Measurements from ENCODE around the gene MT2A.

The MT2A gene

GRCh38 chr16:56643833-56644232 lies 35.4 kb downstream of the MT2A start:
- DNase-seq (ENCODE audit: low read depth in 2 of 2), result no peak
- H3K4me3 ChIP-seq (replicated peaks in 1 of 2; ENCODE audit: low read depth in 2 of 2, low read length in 2 of 2), result peak overlapping the region in 1 of 2 donors; percentile 45
- TF ChIP-seq, protein P1, sequence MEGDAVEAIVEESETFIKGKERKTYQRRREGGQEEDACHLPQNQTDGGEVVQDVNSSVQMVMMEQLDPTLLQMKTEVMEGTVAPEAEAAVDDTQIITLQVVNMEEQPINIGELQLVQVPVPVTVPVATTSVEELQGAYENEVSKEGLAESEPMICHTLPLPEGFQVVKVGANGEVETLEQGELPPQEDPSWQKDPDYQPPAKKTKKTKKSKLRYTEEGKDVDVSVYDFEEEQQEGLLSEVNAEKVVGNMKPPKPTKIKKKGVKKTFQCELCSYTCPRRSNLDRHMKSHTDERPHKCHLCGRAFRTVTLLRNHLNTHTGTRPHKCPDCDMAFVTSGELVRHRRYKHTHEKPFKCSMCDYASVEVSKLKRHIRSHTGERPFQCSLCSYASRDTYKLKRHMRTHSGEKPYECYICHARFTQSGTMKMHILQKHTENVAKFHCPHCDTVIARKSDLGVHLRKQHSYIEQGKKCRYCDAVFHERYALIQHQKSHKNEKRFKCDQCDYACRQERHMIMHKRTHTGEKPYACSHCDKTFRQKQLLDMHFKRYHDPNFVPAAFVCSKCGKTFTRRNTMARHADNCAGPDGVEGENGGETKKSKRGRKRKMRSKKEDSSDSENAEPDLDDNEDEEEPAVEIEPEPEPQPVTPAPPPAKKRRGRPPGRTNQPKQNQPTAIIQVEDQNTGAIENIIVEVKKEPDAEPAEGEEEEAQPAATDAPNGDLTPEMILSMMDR (IDR thresholded peaks at IDR 0.05; ENCODE audit: low read depth, low read length), result no peak

- TF ChIP-seq, protein P1 (IDR thresholded peaks at IDR 0.05; ENCODE audit: low read depth, low read length), result no peak
Observed at GRCh38 chr16:56645311-56645710, 36.9 kb downstream of the MT2A start.

DNA sequence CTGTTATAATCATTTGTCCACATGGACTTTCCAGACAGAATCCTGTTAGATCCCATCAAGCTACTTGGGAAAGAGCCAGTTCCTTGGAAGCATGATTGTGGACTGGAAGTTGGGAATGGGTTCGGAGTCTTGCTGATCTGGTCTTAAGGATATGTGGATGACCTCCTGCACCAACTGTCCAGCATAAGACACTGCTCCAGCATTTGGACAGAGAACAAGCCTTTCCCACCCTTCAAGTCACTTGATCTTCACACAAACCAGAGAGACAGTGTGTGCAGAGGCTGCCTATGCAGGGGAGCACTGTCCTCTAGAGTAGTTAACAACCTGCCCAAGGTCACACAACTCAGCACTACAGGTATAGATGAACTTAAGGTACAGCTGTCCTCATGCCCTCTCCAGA lies 37.5 kb downstream of the MT2A start:
- H3K4me3 ChIP-seq (replicated peaks in 1 of 2; ENCODE audit: low read depth in 2 of 2, low read length in 2 of 2), result no peak overlapping the region
- TF ChIP-seq, protein P1 (IDR thresholded peaks at IDR 0.05; ENCODE audit: low read depth, low read length), result no peak
- DNase-seq (ENCODE audit: low read depth in 2 of 2), result no peak

More at GRCh38 chr16:56645311-56645710, 36.9 kb downstream of the MT2A start:
- DNase-seq (ENCODE audit: low read depth in 2 of 2), result no peak
- no peak overlapping the region for H3K4me3 ChIP-seq (replicated peaks in 1 of 2; ENCODE audit: low read depth in 2 of 2, low read length in 2 of 2)

DNA sequence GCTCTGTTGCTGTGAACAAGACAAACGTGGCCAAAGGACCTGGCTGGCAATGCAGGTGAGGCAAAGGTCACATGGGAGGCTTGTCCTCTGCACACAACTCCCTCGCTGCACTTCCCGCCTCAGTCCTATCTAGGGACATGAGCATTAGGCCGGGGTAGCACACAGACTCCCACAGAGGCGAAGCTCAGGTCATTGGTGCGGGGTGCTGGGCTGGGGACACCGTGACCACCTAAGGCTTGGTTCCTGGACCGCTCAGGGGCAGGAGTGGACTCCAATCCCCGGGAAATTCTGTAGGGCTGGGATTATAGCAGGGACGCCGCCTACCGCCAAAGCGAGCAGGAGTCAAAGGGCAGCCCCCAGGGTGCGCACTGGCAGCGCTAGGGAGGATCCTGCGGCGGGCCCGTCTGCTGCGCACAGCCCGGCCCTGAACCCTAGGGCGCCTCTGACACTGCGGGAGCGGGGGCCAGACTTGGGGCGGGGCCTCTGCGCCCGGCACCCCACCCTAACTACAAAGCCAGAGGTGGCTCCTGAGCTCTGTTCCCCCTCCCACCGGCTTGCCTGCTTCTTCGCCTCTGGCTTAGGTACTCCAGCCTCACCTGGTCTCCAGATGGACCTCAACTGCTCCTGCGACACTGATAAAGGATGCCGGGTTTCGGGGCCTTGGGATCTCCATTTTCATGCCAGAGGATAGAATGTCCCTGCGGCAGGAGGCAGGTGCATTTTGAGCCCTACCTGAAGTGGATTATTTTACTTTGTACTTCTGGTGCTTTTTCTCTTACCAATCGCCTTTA lies 39.5 kb downstream of the MT2A start:
- no peak for DNase-seq (ENCODE audit: low read depth in 2 of 2)
- H3K4me3 ChIP-seq (replicated peaks in 1 of 2; ENCODE audit: low read depth in 2 of 2, low read length in 2 of 2), result no peak overlapping the region
- TF ChIP-seq, protein P1 (IDR thresholded peaks at IDR 0.05; ENCODE audit: low read depth, low read length), result no peak

DNA sequence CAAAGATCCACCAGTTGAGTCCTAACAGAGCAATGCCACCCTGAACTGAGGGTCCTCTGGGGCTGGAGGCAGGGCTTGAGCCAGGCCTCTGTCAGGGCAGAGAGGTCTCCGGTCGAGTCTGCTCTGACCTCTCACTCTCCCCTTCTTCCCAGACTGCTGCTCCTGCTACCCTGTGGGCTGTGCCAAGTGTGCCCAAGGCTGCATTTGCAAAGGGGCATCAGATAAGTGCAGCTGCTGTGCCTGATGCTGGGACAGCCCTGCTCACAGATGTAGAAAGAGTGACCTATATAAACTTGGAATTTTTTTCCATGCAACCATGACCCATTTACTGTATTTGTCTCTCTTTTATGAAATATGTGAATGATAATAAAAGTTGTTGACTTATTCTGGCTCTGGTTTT lies 40.9 kb downstream of the MT2A start:
- no peak for DNase-seq (ENCODE audit: low read depth in 2 of 2)
- TF ChIP-seq, protein P1 (IDR thresholded peaks at IDR 0.05; ENCODE audit: low read depth, low read length), result no peak
- H3K4me3 ChIP-seq (replicated peaks in 1 of 2; ENCODE audit: low read depth in 2 of 2, low read length in 2 of 2), result no peak overlapping the region

DNA sequence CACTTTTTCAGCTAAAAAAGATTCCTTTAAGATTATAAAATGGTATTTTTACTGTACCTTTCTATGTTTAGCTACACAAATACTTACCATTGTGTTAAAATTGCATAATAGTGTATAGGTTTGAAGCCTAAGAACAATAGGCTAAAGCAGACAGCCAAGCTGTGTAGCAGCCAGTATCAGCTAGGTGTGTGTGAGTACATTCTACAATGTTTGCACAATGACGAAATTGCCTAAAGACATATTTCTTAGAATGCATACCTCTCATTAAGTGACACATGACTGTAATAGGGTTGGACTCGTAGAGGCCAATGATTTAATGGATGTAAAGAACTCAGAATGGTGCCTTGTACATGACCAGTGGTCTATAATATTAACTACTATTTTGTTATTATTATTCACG lies 41.4 kb downstream of the MT2A start:
- no peak for DNase-seq (ENCODE audit: low read depth in 2 of 2)
- no peak overlapping the region for H3K4me3 ChIP-seq (replicated peaks in 1 of 2; ENCODE audit: low read depth in 2 of 2, low read length in 2 of 2)
- TF ChIP-seq, protein P1 (IDR thresholded peaks at IDR 0.05; ENCODE audit: low read depth, low read length), result no peak

All from cardiac fibroblast (primary cell).